H1 (cell line): ENCODE data around the gene CPZ. TPM values are rescaled to one million over a fixed set of nuclear protein-coding genes. Genes with fewer than 3 reads are reported as not detected.
A peak's percentile ranks its signal among the peaks of the same experiment; 100 is the strongest.

Experiments
- CTCF ChIA-PET: fragments of 300-600 bp; sonication (Branson Sonifier 250); formaldehyde crosslinking; loops from one replicate; lab custom pipeline; 2021; ENCODE audit not compliant: partially characterized antibody; lab: Charles Lee
- POLR2A ChIA-PET: fragments of 300-600 bp; sonication (Branson Sonifier 250); formaldehyde crosslinking; loops from one replicate; lab custom pipeline; 2021; ENCODE audit warnings: inconsistent platforms; ENCODE audit not compliant: partially characterized antibody; lab: Charles Lee
- DNase-seq, 2 experiments: peaks; one replicate each; pipeline versions ENCODE4 v3.0.0 to v3.0.0-alpha.2; 2010 to 2022; ENCODE audit warnings: low spot score in 2 of 2, low read depth in 1 of 2, mixed read lengths in 1 of 2
- FAIRE-seq: peaks from 2 replicates; lab custom pipeline; 2011; peaks lifted over from hg19 to GRCh38; lab: Jason Lieb, UNC
- H2AFZ ChIP-seq: 2 replicates; pipeline ENCODE4 v1.8.1; 2012; ENCODE audit warnings: low read length, inconsistent platforms
- H2AK5ac ChIP-seq: 2 replicates; pipeline ENCODE4 v1.6.1; 2013; ENCODE audit warnings: low read depth, low read length
- H2BK120ac ChIP-seq: replicated peaks from 2 replicates; pipeline ENCODE3; 2013; ENCODE audit warnings: low read depth, low read length, inconsistent platforms
- H2BK12ac ChIP-seq: 2 replicates; pipeline ENCODE4 v1.6.1; 2013; ENCODE audit warnings: low read depth, low read length
- H2BK15ac ChIP-seq: 2 replicates; pipeline ENCODE4 v1.6.1; 2013; ENCODE audit warnings: low read length
- H2BK20ac ChIP-seq: 2 replicates; pipeline ENCODE4 v1.6.1; 2013; ENCODE audit warnings: low read length
- H2BK5ac ChIP-seq: 2 replicates; pipeline ENCODE4 v1.6.1; 2013; ENCODE audit warnings: low read depth, low read length
- H3K14ac ChIP-seq: 2 replicates; pipeline ENCODE4 v1.6.1; 2013; ENCODE audit warnings: inconsistent platforms; ENCODE audit not compliant: insufficient read length
- H3K18ac ChIP-seq: 2 replicates; pipeline ENCODE4 v1.6.1; 2013; ENCODE audit warnings: low read length; ENCODE audit errors: extremely low read depth
- H3K23ac ChIP-seq: 2 replicates; pipeline ENCODE4 v1.6.1; 2013; ENCODE audit warnings: inconsistent platforms; ENCODE audit not compliant: insufficient read length
- H3K23me2 ChIP-seq: 2 replicates; pipeline ENCODE4 v1.6.1; 2013; ENCODE audit warnings: low read depth, low read length
- H3K27ac ChIP-seq: 2 replicates; pipeline ENCODE4 v1.6.1; 2011; ENCODE audit warnings: low read depth, low read length, inconsistent platforms
- H3K27me3 ChIP-seq, 4 experiments: replicated peaks in 1 of 4; 1 replicate in 1 of 4; 2 replicates in 3 of 4; pipeline versions ENCODE4 v1.6.1 to v1.8.1; 2011 to 2013; ENCODE audit warnings: low read length in 3 of 4, mild to moderate bottlenecking in 3 of 4, inconsistent platforms in 2 of 4, mixed read lengths in 2 of 4, moderate library complexity in 1 of 4; ENCODE audit not compliant: control insufficient read depth in 3 of 4, insufficient read depth in 3 of 4; ENCODE audit errors: extremely low read depth in 1 of 4
- H3K36me3 ChIP-seq, 4 experiments: 2 replicates each; pipeline versions ENCODE4 v1.6.1 to v1.8.1; 2011 to 2013; ENCODE audit warnings: mild to moderate bottlenecking in 4 of 4, low read length in 3 of 4, moderate library complexity in 2 of 4, control low read depth in 1 of 4, inconsistent platforms in 1 of 4; ENCODE audit not compliant: insufficient read depth in 4 of 4, control insufficient read depth in 2 of 4
- H3K4ac ChIP-seq: replicated peaks from 2 replicates; pipeline ENCODE3; 2013; ENCODE audit warnings: low read length, low read depth, mixed read lengths, inconsistent platforms; ENCODE audit not compliant: insufficient read length
- H3K4me1 ChIP-seq, 4 experiments: replicated peaks in 1 of 4; 1 replicate in 1 of 4; 2 replicates in 3 of 4; pipeline versions ENCODE4 v1.6.1 to v1.8.1; 2011 to 2013; ENCODE audit warnings: low read length in 3 of 4, inconsistent platforms in 2 of 4, mixed read lengths in 1 of 4; ENCODE audit not compliant: insufficient read depth in 4 of 4, control insufficient read depth in 3 of 4
- H3K4me2 ChIP-seq, 2 experiments: 2 replicates each; pipeline versions ENCODE4 v1.6.1 to v1.8.1; 2011 to 2013; ENCODE audit warnings: low read depth in 2 of 2, low read length in 2 of 2, control low read depth in 1 of 2, inconsistent platforms in 1 of 2, mild to moderate bottlenecking in 1 of 2; ENCODE audit not compliant: insufficient read depth in 1 of 2
- H3K4me3 ChIP-seq, 4 experiments: fragments of 200-600, 300-600 bp in 1 of 4; sonication (generic), shearing (Covaris generic), sonication (Bioruptor Twin) in 1 of 4; 2 replicates each; pipeline versions ENCODE4 v1.5.1 to v1.8.1; 2011 to 2016; ENCODE audit warnings: low read length in 4 of 4, low read depth in 3 of 4, control low read depth in 2 of 4, inconsistent platforms in 2 of 4, mild to moderate bottlenecking in 2 of 4, mixed read lengths in 1 of 4, moderate library complexity in 1 of 4; ENCODE audit not compliant: insufficient read depth in 2 of 4; ENCODE audit errors: extremely low read depth in 1 of 4
- H3K56ac ChIP-seq: replicated peaks from 2 replicates; pipeline ENCODE3; 2013; ENCODE audit warnings: low read depth, mild to moderate bottlenecking, mixed read lengths, low read length, inconsistent platforms; ENCODE audit not compliant: insufficient read length
- H3K79me1 ChIP-seq: 2 replicates; pipeline ENCODE4 v1.6.1; 2013; ENCODE audit warnings: low read depth, low read length, control low read depth
- H3K79me2 ChIP-seq, 2 experiments: 2 replicates each; pipeline versions ENCODE4 v1.6.1 to v1.8.1; 2012 to 2013; ENCODE audit warnings: low read length in 2 of 2, mild to moderate bottlenecking in 2 of 2, inconsistent platforms in 1 of 2; ENCODE audit not compliant: insufficient read depth in 2 of 2, control insufficient read depth in 1 of 2
- H3K9ac ChIP-seq, 4 experiments: replicated peaks in 1 of 4; 1 replicate in 1 of 4; 2 replicates in 3 of 4; pipeline versions ENCODE4 v1.6.1 to v1.8.1; 2011 to 2013; ENCODE audit warnings: low read depth in 3 of 4, low read length in 3 of 4, control low read depth in 2 of 4, mild to moderate bottlenecking in 2 of 4, moderate library complexity in 2 of 4, inconsistent platforms in 1 of 4; ENCODE audit errors: extremely low read depth in 1 of 4
- H3K9me3 ChIP-seq, 2 experiments: 2 replicates each; pipeline versions ENCODE4 v1.6.1 to v1.8.1; 2012 to 2013; ENCODE audit warnings: mild to moderate bottlenecking in 2 of 2, moderate library complexity in 2 of 2, control low read depth in 1 of 2, inconsistent platforms in 1 of 2, low read depth in 1 of 2, low read length in 1 of 2, mixed read lengths in 1 of 2; ENCODE audit not compliant: insufficient read depth in 2 of 2
- H4K20me1 ChIP-seq, 2 experiments: replicated peaks in 1 of 2; 2 replicates each; pipeline versions ENCODE3 to v1.8.1; 2011 to 2013; ENCODE audit warnings: inconsistent platforms in 2 of 2, low read length in 2 of 2, mild to moderate bottlenecking in 1 of 2; ENCODE audit not compliant: insufficient read depth in 2 of 2, control insufficient read depth in 1 of 2
- H4K5ac ChIP-seq: 2 replicates; pipeline ENCODE4 v1.6.1; 2013; ENCODE audit warnings: low read length, low read depth, mixed read lengths, inconsistent platforms; ENCODE audit not compliant: insufficient read length
- H4K8ac ChIP-seq: 2 replicates; pipeline ENCODE4 v1.8.0; 2013; ENCODE audit warnings: mild to moderate bottlenecking, moderate library complexity, low read length, inconsistent platforms; ENCODE audit not compliant: insufficient read depth; ENCODE audit errors: extremely low read depth
- H4K91ac ChIP-seq: replicated peaks from 2 replicates; pipeline ENCODE3; 2013; ENCODE audit warnings: low read length, mixed read lengths, inconsistent platforms; ENCODE audit not compliant: insufficient read length
- BRCA1 ChIP-seq: IDR thresholded peaks from 2 replicates; pipeline ENCODE4 v1.6.1; 2012; ENCODE audit warnings: low read depth, low read length, improper control_type of control experiment
- HDAC2 ChIP-seq, 2 experiments: fragments of 300-600 bp in 1 of 2; sonication (generic) in 1 of 2; IDR thresholded peaks; 2 replicates each; pipeline ENCODE4 v1.6.1; 2011 to 2012; ENCODE audit warnings: low read depth in 2 of 2, low read length in 2 of 2, mild to moderate bottlenecking in 2 of 2, moderate library complexity in 2 of 2, borderline replicate concordance in 1 of 2, inconsistent platforms in 1 of 2
- KDM4A ChIP-seq: IDR thresholded peaks from one replicate; pipeline ENCODE4 v1.7.1; 2012; ENCODE audit warnings: low read depth, mild to moderate bottlenecking, moderate library complexity, low read length, inconsistent platforms; ENCODE audit not compliant: severe bottlenecking
- SIN3A ChIP-seq, 2 experiments: IDR thresholded peaks in 1 of 2; conservative IDR thresholded peaks in 1 of 2; 2 replicates each; pipeline ENCODE4 v1.6.1; 2011 to 2012; ENCODE audit warnings: low read length in 2 of 2, improper control_type of control experiment in 1 of 2, low read depth in 1 of 2, mild to moderate bottlenecking in 1 of 2
- TAF1 ChIP-seq: IDR thresholded peaks from 2 replicates; pipeline ENCODE4 v1.6.1; 2011; ENCODE audit warnings: mild to moderate bottlenecking, low read depth, low read length
- TEAD4 ChIP-seq: IDR thresholded peaks from 2 replicates; pipeline ENCODE4 v1.6.1; 2012; ENCODE audit warnings: low read depth, low read length, inconsistent platforms, mixed read lengths
- WGBS, 2 experiments: shearing (Covaris generic) in 1 of 2; methylation state at CpG; one replicate each; pipeline versions ENCODE4 v1.1.6 to v1.1.7; 2013 to 2015; ENCODE audit warnings: low lambda C conversion rate in 2 of 2, mixed read lengths in 2 of 2, inconsistent platforms in 1 of 2, low coverage in 1 of 2, missing lambda C conversion rate in 1 of 2; ENCODE audit not compliant: insufficient replicate concordance in 2 of 2, insufficient coverage in 1 of 2, insufficient read length in 1 of 2; ENCODE audit errors: extremely low coverage in 1 of 2, missing lambda C conversion rate in 1 of 2; 5-methylcytosine and 5-hydroxymethylcytosine counted together
- polyA plus RNA-seq, 7 experiments: library from polyadenylated mRNA; depleted of rRNA in 3 of 7; stranded (reverse) in 5 of 7; unstranded in 2 of 7; fragments of >200 nt in 5 of 7; fragments of 200-250 nt in 2 of 7; gene quantifications; 1 replicate in 5 of 7; 2 replicates in 1 of 7; 4 replicates in 1 of 7; pipeline versions ENCODE4 v1.2.1 to v1.2.3, GENCODE V29; 2011 to 2013; ENCODE audit warnings: missing spikeins in 2 of 7, mixed read lengths in 2 of 7
- total RNA-seq: library from RNA; stranded (reverse); fragmentation: NEBNext Ultra II Directional; extraction: Animal tissue kit (Norgen Biotek cat#: 25700); gene quantifications from 2 replicates; pipeline ENCODE4 v1.2.1, GENCODE V29; 2021
- TF ChIP-seq, protein P1 (sequence below): IDR thresholded peaks from 2 replicates; pipeline ENCODE4 v1.6.1; 2012; ENCODE audit warnings: low read length, inconsistent platforms

CPZ gene
- total and polyA plus RNA-seq, 2 of the 8 experiments (the other 6 are each of a cell fraction or from before 2014, with no cell fraction given), result 28.8 to 40.7 TPM

DNA sequence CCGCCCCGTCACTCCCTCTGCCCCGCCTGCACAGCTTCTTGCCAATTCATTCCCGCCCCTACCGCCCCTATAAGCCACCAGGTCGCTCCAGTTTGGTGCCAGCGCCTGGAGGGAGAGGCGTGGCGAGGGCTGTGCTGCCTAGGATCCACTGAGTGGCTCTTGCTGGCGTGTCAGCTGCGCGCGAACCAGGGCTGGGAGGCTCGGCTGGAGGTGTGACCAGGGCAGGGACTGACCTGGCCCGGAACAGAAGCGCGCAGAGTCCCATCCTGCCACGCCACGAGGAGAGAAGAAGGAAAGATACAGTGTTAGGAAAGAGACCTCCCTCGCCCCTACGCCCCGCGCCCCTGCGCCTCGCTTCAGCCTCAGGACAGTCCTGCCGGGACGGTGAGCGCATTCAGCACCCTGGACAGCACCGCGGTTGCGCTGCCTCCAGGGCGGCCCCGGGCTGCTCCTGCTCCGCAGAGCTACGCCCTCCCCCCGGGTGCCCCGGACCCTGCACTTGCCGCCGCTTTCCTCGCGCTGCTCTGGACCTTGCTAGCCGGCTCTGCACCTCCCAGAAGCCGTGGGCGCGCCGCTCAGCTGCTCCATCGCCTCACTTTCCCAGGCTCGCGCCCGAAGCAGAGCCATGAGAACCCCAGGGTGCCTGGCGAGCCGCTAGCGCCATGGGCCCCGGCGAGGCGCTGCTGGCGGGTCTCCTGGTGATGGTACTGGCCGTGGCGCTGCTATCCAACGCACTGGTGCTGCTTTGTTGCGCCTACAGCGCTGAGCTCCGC is 12.1 kb upstream of the CPZ start, which contains the start of gene GPR78:
Gene GPR78 (plus strand): TSS at position 72 of the 773 bp plus-strand sequence. CDS start 591 bp downstream, at position 663.
- Histone ChIP-seq H2AFZ (no peak within 1 kb of the TSS), H3K4me2 (peak within 1 kb of the TSS; percentile 69 to 91)
- FAIRE-seq, result no peak
- TF ChIP-seq KDM4A (peak; percentile 86), TAF1 (0 out of 2 replicates have a peak, but pooled peaks have one; percentile 28), HDAC2 (IDR thresholded peaks at IDR 0.05; ENCODE audit: borderline replicate concordance in 1 of 2, low read depth in 2 of 2, low read length in 2 of 2) (peak; percentile 15 to 87; a peak in 2 of 4 replicates), BRCA1 (no peak), TEAD4 (peak; percentile 18; the same call in 1 of the 2 replicates), SIN3A (conservative IDR thresholded peaks at IDR 0.05 in 1 of 2, IDR thresholded peaks at IDR 0.05 in 1 of 2; ENCODE audit: low read depth in 1 of 2, low read length in 2 of 2) (peak; percentile 91 to 96)
- TF ChIP-seq, protein P1, sequence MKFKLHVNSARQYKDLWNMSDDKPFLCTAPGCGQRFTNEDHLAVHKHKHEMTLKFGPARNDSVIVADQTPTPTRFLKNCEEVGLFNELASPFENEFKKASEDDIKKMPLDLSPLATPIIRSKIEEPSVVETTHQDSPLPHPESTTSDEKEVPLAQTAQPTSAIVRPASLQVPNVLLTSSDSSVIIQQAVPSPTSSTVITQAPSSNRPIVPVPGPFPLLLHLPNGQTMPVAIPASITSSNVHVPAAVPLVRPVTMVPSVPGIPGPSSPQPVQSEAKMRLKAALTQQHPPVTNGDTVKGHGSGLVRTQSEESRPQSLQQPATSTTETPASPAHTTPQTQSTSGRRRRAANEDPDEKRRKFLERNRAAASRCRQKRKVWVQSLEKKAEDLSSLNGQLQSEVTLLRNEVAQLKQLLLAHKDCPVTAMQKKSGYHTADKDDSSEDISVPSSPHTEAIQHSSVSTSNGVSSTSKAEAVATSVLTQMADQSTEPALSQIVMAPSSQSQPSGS, result no peak

More for the DNA sequence above, 12.1 kb upstream of the CPZ start, which contains the start of gene GPR78:
- no peaks in the 10 kb centered on the region for H3K79me1 ChIP-seq
- no peaks in the 10 kb centered on the region for H3K9me3 ChIP-seq
- no peak within 1 kb of the TSS for H4K5ac ChIP-seq
- peaks cover 1 to 6% of the 10 kb centered on the region in 2 experiments for H4K20me1 ChIP-seq
- H3K4ac ChIP-seq, result no peak within 1 kb of the TSS
- H2BK20ac ChIP-seq, result peak within 1 kb of the TSS; percentile 80; the same call in 1 of the 2 replicates
- H2BK12ac ChIP-seq, result peak within 1 kb of the TSS; percentile 50; the same call in 1 of the 2 replicates
- DNase-seq, result peak; percentile 73 to 99
- no peak within 1 kb of the TSS for H4K91ac ChIP-seq
- no peak within 1 kb of the TSS for H3K14ac ChIP-seq
- H3K23me2 ChIP-seq, result peaks cover 13% of the 10 kb centered on the region; the same call in 1 of the 2 replicates
- H2BK15ac ChIP-seq, result 0 out of 2 replicates have a peak within 1 kb of the TSS, but pooled peaks have one; percentile 88
- peaks cover 3 to 16% (median 15%) of the 10 kb centered on the region in 4 experiments for H3K27me3 ChIP-seq
- H2BK120ac ChIP-seq, result peak within 1 kb of the TSS; percentile 38
- ChIA-PET POLR2A (interaction anchor here (0.8 to 2.5 kb wide), 6 partner anchors 8 to 138 kb away, joined by 3 to 7 read pairs (median 3); no protein-coding TSS in a partner anchor), CTCF (interaction anchor here (0.9 to 2.5 kb wide), 13 partner anchors 8 to 112 kb away, joined by 3 to 15 read pairs (median 5); partner anchors contain the start of gene CPZ)
- H3K79me2 ChIP-seq, result no peaks in the 10 kb centered on the region
- H3K27ac ChIP-seq, result no peak within 1 kb of the TSS
- H3K23ac ChIP-seq, result no peak within 1 kb of the TSS
- 0 out of 2 replicates have a peak within 1 kb of the TSS, but pooled peaks have one; percentile 24 for H2AK5ac ChIP-seq
- peak within 1 kb of the TSS; percentile 16; the same call in 1 of the 2 replicates for H4K8ac ChIP-seq
- H3K4me3 ChIP-seq, result peak within 1 kb of the TSS in 3 of 4 experiments; percentile 29 to 56 (median 40); a peak in 7 of 8 replicates
- peaks cover 0 to 24% (median 18%) of the 10 kb centered on the region in 4 experiments; a peak in 6 of 7 replicates for H3K4me1 ChIP-seq
- H3K36me3 ChIP-seq, result no peaks in the 10 kb centered on the region
- H3K56ac ChIP-seq, result no peak within 1 kb of the TSS
- H2BK5ac ChIP-seq, result no peak within 1 kb of the TSS
- WGBS, 2 experiments, result 3% methylated on average over 60 of the region's 63 CpGs; no CpG with 5 or more reads in 1 of the 2 experiments
- no peak within 1 kb of the TSS; a peak in 1 of 7 replicates for H3K9ac ChIP-seq
- H3K18ac ChIP-seq, result peak within 1 kb of the TSS; percentile 19; the same call in 1 of the 2 replicates
